GM23338 (cell line): ENCODE data around the gene VSX1. TPM values are rescaled to one million over a fixed set of nuclear protein-coding genes. Genes with fewer than 3 reads are reported as not detected.

ENCODE experiments used
- ATAC-seq: fragments of 200-7000 bp; cut with Tn5 transposase; 3 replicates; pipeline ENCODE4 v1.9.1; 2020
- DNase-seq: peaks from one replicate; pipeline ENCODE4 v3.0.0-alpha.2; 2015; ENCODE audit warnings: low spot score
- H2AFZ ChIP-seq: fragments of 200-600 bp; sonication (generic); 2 replicates; pipeline ENCODE4 v1.8.0; 2016; ENCODE audit warnings: antibody characterized with exemption, mild to moderate bottlenecking, moderate library complexity
- H3F3A ChIP-seq: fragments of 200-600 bp; sonication (generic); replicated peaks from 2 replicates; pipeline ENCODE4 v1.8.0; 2017; ENCODE audit warnings: antibody characterized with exemption, mixed run types, low read depth
- H3K27ac ChIP-seq: fragments of 200-600 bp; sonication (generic); 2 replicates; pipeline ENCODE4 v1.6.1; 2016; ENCODE audit warnings: low read depth
- H3K27me3 ChIP-seq: fragments of 200-600 bp; sonication (generic); 2 replicates; pipeline ENCODE4 v1.8.0; 2016; ENCODE audit warnings: mild to moderate bottlenecking, mixed run types, moderate library complexity; ENCODE audit not compliant: insufficient read depth
- H3K36me3 ChIP-seq: fragments of 200-600 bp; sonication (generic); 2 replicates; pipeline ENCODE4 v1.8.0; 2016; ENCODE audit warnings: mild to moderate bottlenecking; ENCODE audit not compliant: insufficient read depth
- H3K4me1 ChIP-seq: fragments of 200-600 bp; sonication (generic); 2 replicates; pipeline ENCODE4 v1.8.0; 2016; ENCODE audit warnings: mild to moderate bottlenecking, moderate library complexity; ENCODE audit not compliant: insufficient read depth
- H3K4me2 ChIP-seq: fragments of 200-600 bp; sonication (generic); 2 replicates; pipeline ENCODE4 v1.7.1; 2017; ENCODE audit warnings: mixed run types
- H3K4me3 ChIP-seq: fragments of 200-600 bp; sonication (generic); 2 replicates; pipeline ENCODE4 v1.6.1; 2016; ENCODE audit warnings: mixed run types
- H3K79me2 ChIP-seq: fragments of 200-600 bp; sonication (generic); replicated peaks from 2 replicates; pipeline ENCODE4 v1.8.0; 2017; ENCODE audit warnings: mild to moderate bottlenecking; ENCODE audit not compliant: insufficient read depth
- H3K9me2 ChIP-seq: fragments of 200-600 bp; sonication (generic); 2 replicates; pipeline ENCODE4 v1.8.0; 2017; ENCODE audit not compliant: insufficient read depth
- H4K20me1 ChIP-seq: fragments of 200-600 bp; sonication (generic); replicated peaks from 2 replicates; pipeline ENCODE4 v1.8.0; 2017; ENCODE audit warnings: mild to moderate bottlenecking; ENCODE audit not compliant: insufficient read depth
- H3K27ac Mint-ChIP-seq: 2 replicates; pipeline ENCODE4 v1.8.0; 2020; ENCODE audit warnings: inconsistent platforms, mild to moderate bottlenecking, moderate library complexity, mixed read lengths
- H3K27me3 Mint-ChIP-seq: 3 replicates; pipeline ENCODE4 v1.8.0; 2022; ENCODE audit warnings: low read depth, mild to moderate bottlenecking, moderate library complexity, mixed read lengths, inconsistent platforms; ENCODE audit not compliant: insufficient read depth, poor library complexity
- H3K36me3 Mint-ChIP-seq: 3 replicates; pipeline ENCODE4 v1.8.0; 2021; ENCODE audit warnings: low read depth, mild to moderate bottlenecking, inconsistent platforms, moderate library complexity, mixed read lengths
- H3K4me1 Mint-ChIP-seq: 3 replicates; pipeline ENCODE4 v1.8.0; 2020; ENCODE audit warnings: mild to moderate bottlenecking, inconsistent platforms, mixed read lengths
- H3K4me3 Mint-ChIP-seq: 3 replicates; pipeline ENCODE4 v1.8.0; 2021; ENCODE audit warnings: moderate library complexity, mild to moderate bottlenecking, inconsistent platforms, mixed read lengths
- H3K9me3 Mint-ChIP-seq: 3 replicates; pipeline ENCODE4 v1.8.0; 2020; ENCODE audit warnings: moderate library complexity, mild to moderate bottlenecking, inconsistent platforms, mixed read lengths
- CREB1 ChIP-seq: fragments of 250-450 bp; sonication (Bioruptor Pico); IDR thresholded peaks from 2 replicates; pipeline ENCODE4 v1.5.0; 2020; ENCODE audit warnings: low read depth, mild to moderate bottlenecking, moderate library complexity
- EZH2 ChIP-seq: fragments of 200-600 bp; sonication (generic); IDR thresholded peaks from one replicate; pipeline ENCODE4 v1.8.0; 2017; ENCODE audit warnings: antibody characterized with exemption, mild to moderate bottlenecking, low read depth; ENCODE audit not compliant: unreplicated experiment
- EZH2phosphoT487 ChIP-seq: fragments of 200-600 bp; sonication (generic); IDR thresholded peaks from one replicate; pipeline ENCODE4 v1.8.1; 2018; ENCODE audit warnings: antibody characterized with exemption; ENCODE audit not compliant: unreplicated experiment
- JUNB ChIP-seq: IDR thresholded peaks from one replicate; pipeline ENCODE4 v1.6.1; 2016; ENCODE audit warnings: antibody characterized with exemption; ENCODE audit not compliant: unreplicated experiment
- NANOG ChIP-seq: IDR thresholded peaks from 2 replicates; pipeline ENCODE4 v1.6.1; 2016; ENCODE audit warnings: antibody characterized with exemption, borderline replicate concordance
- POLR2AphosphoS5 ChIP-seq: IDR thresholded peaks from 2 replicates; pipeline ENCODE4 v1.6.1; 2016; ENCODE audit warnings: antibody characterized with exemption, low read depth
- STAT1 ChIP-seq: IDR thresholded peaks from one replicate; pipeline ENCODE4 v1.6.1; 2016; ENCODE audit warnings: antibody characterized with exemption; ENCODE audit not compliant: unreplicated experiment
- ZNF114 ChIP-seq: fragments of 250-450 bp; sonication (Bioruptor Pico); IDR thresholded peaks from 2 replicates; pipeline ENCODE4 v1.5.0; 2020; ENCODE audit warnings: mild to moderate bottlenecking, moderate library complexity
- ZNF331 ChIP-seq: fragments of 250-450 bp; sonication (Bioruptor Pico); IDR thresholded peaks from 2 replicates; pipeline ENCODE4 v1.5.0; 2020; ENCODE audit warnings: low read depth, mild to moderate bottlenecking, moderate library complexity
- polyA plus RNA-seq: library from polyadenylated mRNA; unstranded; fragments of >200 nt; fragmentation: Nextera tagmentation; extraction: Ambion mirVana; gene quantifications from 2 replicates; pipeline ENCODE4 v1.2.1, GENCODE V29; 2016
- total RNA-seq: library from RNA; depleted of rRNA; stranded (reverse); fragments of >200 nt; shearing (Covaris generic); gene quantifications from 2 replicates; pipeline ENCODE4 v1.2.3, GENCODE V29; 2014
- TF ChIP-seq, protein P1 (sequence below), 2 experiments: fragments of 200-600 bp in 1 of 2; sonication (generic) in 1 of 2; conservative IDR thresholded peaks; 2 replicates each; pipeline versions ENCODE4 v1.5.1 to v1.6.1; 2016 to 2017; ENCODE audit warnings: antibody characterized with exemption in 2 of 2, low read depth in 2 of 2, mild to moderate bottlenecking in 2 of 2, moderate library complexity in 1 of 2
- TF ChIP-seq, protein P2 (sequence below): IDR thresholded peaks from one replicate; pipeline ENCODE4 v1.6.1; 2018; ENCODE audit warnings: antibody characterized with exemption; ENCODE audit not compliant: unreplicated experiment
- TF ChIP-seq, protein P3 (sequence below): IDR thresholded peaks from 2 replicates; pipeline ENCODE4 v1.6.1; 2016; ENCODE audit warnings: antibody characterized with exemption

The VSX1 gene
- total and polyA plus RNA-seq, 2 experiments from 2014 or later = 0.73 TPM; not detected in 1

DNA sequence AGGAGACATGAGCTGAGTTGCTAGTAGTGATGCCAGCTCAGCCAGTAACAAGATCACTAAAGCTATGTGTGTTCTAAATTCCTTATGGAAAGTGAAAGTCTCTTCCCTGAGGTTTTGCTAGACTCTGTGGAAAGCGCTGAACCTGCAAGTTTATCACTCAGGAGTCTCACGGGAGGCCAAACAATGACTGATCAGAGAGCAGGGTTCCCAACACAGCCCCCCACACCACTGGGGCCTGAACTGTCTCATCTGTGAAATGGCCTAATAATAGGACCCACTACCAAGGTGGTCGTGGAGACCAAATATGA lies 43.9 kb downstream of the VSX1 start (continued):
- TF ChIP-seq, protein P1, sequence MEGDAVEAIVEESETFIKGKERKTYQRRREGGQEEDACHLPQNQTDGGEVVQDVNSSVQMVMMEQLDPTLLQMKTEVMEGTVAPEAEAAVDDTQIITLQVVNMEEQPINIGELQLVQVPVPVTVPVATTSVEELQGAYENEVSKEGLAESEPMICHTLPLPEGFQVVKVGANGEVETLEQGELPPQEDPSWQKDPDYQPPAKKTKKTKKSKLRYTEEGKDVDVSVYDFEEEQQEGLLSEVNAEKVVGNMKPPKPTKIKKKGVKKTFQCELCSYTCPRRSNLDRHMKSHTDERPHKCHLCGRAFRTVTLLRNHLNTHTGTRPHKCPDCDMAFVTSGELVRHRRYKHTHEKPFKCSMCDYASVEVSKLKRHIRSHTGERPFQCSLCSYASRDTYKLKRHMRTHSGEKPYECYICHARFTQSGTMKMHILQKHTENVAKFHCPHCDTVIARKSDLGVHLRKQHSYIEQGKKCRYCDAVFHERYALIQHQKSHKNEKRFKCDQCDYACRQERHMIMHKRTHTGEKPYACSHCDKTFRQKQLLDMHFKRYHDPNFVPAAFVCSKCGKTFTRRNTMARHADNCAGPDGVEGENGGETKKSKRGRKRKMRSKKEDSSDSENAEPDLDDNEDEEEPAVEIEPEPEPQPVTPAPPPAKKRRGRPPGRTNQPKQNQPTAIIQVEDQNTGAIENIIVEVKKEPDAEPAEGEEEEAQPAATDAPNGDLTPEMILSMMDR (conservative IDR thresholded peaks at IDR 0.05; ENCODE audit: low read depth in 2 of 2) = no peak
- no peak for TF ChIP-seq CREB1 (CRISPR knock-in tag)
- TF ChIP-seq ZNF331 (CRISPR knock-in tag) = no peak
- TF ChIP-seq NANOG = no peak
- TF ChIP-seq POLR2AphosphoS5 = no peak
- no peak for TF ChIP-seq STAT1
- TF ChIP-seq, protein P2, sequence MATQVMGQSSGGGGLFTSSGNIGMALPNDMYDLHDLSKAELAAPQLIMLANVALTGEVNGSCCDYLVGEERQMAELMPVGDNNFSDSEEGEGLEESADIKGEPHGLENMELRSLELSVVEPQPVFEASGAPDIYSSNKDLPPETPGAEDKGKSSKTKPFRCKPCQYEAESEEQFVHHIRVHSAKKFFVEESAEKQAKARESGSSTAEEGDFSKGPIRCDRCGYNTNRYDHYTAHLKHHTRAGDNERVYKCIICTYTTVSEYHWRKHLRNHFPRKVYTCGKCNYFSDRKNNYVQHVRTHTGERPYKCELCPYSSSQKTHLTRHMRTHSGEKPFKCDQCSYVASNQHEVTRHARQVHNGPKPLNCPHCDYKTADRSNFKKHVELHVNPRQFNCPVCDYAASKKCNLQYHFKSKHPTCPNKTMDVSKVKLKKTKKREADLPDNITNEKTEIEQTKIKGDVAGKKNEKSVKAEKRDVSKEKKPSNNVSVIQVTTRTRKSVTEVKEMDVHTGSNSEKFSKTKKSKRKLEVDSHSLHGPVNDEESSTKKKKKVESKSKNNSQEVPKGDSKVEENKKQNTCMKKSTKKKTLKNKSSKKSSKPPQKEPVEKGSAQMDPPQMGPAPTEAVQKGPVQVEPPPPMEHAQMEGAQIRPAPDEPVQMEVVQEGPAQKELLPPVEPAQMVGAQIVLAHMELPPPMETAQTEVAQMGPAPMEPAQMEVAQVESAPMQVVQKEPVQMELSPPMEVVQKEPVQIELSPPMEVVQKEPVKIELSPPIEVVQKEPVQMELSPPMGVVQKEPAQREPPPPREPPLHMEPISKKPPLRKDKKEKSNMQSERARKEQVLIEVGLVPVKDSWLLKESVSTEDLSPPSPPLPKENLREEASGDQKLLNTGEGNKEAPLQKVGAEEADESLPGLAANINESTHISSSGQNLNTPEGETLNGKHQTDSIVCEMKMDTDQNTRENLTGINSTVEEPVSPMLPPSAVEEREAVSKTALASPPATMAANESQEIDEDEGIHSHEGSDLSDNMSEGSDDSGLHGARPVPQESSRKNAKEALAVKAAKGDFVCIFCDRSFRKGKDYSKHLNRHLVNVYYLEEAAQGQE = no peak
- TF ChIP-seq EZH2 = no peak
- TF ChIP-seq ZNF114 = no peak
- TF ChIP-seq, protein P3, sequence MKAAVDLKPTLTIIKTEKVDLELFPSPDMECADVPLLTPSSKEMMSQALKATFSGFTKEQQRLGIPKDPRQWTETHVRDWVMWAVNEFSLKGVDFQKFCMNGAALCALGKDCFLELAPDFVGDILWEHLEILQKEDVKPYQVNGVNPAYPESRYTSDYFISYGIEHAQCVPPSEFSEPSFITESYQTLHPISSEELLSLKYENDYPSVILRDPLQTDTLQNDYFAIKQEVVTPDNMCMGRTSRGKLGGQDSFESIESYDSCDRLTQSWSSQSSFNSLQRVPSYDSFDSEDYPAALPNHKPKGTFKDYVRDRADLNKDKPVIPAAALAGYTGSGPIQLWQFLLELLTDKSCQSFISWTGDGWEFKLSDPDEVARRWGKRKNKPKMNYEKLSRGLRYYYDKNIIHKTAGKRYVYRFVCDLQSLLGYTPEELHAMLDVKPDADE = no peak
- TF ChIP-seq EZH2phosphoT487 = no peak

DNA sequence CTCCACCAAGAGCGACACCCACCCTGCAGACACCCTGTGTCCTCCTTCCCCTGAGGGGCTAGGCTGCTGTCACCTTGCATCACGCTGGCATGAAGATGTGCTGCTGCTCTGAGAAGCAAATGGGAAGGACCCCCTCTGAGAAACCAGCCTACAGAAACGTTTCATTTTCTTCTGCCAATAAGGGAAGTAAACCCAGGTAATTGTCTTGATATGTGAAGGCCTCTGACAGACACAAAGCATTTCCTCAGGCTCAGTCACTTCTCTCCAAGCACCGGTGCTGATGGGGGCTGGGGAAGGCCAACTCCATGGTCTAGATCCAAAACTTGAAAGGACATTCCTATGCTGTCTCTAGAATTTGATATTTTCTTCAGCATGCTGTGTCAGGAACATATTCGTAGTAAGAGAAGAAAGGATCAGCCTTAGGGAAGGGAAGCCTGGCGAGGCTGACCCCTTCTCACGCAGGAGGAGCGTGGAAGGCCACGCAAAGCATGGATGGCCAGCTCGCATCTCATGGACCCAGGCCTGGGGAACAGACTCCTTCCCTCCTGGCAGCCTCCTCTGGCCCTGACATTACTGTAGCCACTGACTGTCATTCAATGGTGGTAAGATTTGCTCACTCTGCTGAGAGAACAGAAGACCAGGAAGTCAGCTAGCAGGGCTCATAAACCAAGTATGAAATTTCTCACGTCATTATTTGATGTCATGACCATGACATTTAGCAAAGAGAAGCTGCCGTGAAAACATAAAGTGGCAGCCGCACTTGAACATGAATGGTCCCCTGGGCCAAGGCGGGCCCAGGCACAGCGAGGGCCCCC lies 44.4 kb downstream of the VSX1 start:
- Histone ChIP-seq H3K4me1 (no peaks in the 10 kb centered on the region; the same call in 1 of the 2 replicates), H3K27ac (no peak overlapping the region)
- peaks cover 15% of the 10 kb centered on the region for H3K4me1 Mint-ChIP-seq
- TF ChIP-seq, protein P1 (conservative IDR thresholded peaks at IDR 0.05; ENCODE audit: low read depth in 2 of 2) = no peak
- TF ChIP-seq ZNF331 (CRISPR knock-in tag) (no peak), JUNB (no peak), EZH2 (no peak), POLR2AphosphoS5 (no peak), ZNF114 (no peak), STAT1 (no peak)
- TF ChIP-seq, protein P2 = no peak
- TF ChIP-seq, protein P3 = no peak

More for the DNA sequence above, 44.4 kb downstream of the VSX1 start:
- H3K36me3 Mint-ChIP-seq = no peaks in the 10 kb centered on the region
- no peak overlapping the region for H3K4me3 ChIP-seq
- no peak overlapping the region for H3K4me2 ChIP-seq
- H3K9me3 Mint-ChIP-seq = no peaks in the 10 kb centered on the region
- H3K36me3 ChIP-seq = no peaks in the 10 kb centered on the region
- H3K27me3 Mint-ChIP-seq = peaks cover 8% of the 10 kb centered on the region
- no peaks in the 10 kb centered on the region for H4K20me1 ChIP-seq
- no peaks in the 10 kb centered on the region for H3K79me2 ChIP-seq
- H3K27me3 ChIP-seq = no peaks in the 10 kb centered on the region
- ATAC-seq (no peak), DNase-seq (no peak)
- no peak overlapping the region for H3K4me3 Mint-ChIP-seq
- H3K27ac Mint-ChIP-seq = peak overlapping the region; percentile 31; the same call in 1 of the 2 replicates
- H2AFZ ChIP-seq = no peak overlapping the region
- no peaks in the 10 kb centered on the region for H3F3A ChIP-seq
- no peaks in the 10 kb centered on the region for H3K9me2 ChIP-seq
